Esophagus (tissue), 2 donors: Measurements from ENCODE around the gene ABCC11. TPM values are rescaled to one million over a fixed set of nuclear protein-coding genes. Genes with fewer than 3 reads are reported as not detected.
"Not testable (repeated sequence)": the region's sequence is repeated elsewhere in the genome, so short reads cannot be mapped to it uniquely, and the experiment has no call there.

Experiments used
- H3K27ac ChIP-seq, 2 donors: one replicate each; pipeline ENCODE4 v1.5.1; 2013; ENCODE audit warnings: low read depth in 2 of 2, mild to moderate bottlenecking in 2 of 2, inconsistent platforms in 1 of 2, low read length in 1 of 2, moderate library complexity in 1 of 2
- H3K27me3 ChIP-seq, 2 donors: one replicate each; pipeline ENCODE4 v1.6.1; 2013; ENCODE audit warnings: low read length in 2 of 2, control low read depth in 1 of 2, mild to moderate bottlenecking in 1 of 2; ENCODE audit not compliant: insufficient read depth in 2 of 2, control insufficient read depth in 1 of 2
- H3K36me3 ChIP-seq, 2 donors: one replicate each; pipeline ENCODE4 v1.6.1; 2013; ENCODE audit warnings: low read length in 1 of 2; ENCODE audit not compliant: control insufficient read depth in 2 of 2, insufficient read depth in 2 of 2
- H3K4me1 ChIP-seq, 2 donors: one replicate each; pipeline ENCODE4 v1.6.1; 2013; ENCODE audit warnings: low read length in 1 of 2; ENCODE audit not compliant: control insufficient read depth in 2 of 2, insufficient read depth in 2 of 2
- H3K4me3 ChIP-seq, 2 donors: one replicate each; pipeline ENCODE4 v1.5.1; 2013; ENCODE audit warnings: low read length in 2 of 2, mild to moderate bottlenecking in 2 of 2, low read depth in 1 of 2, moderate library complexity in 1 of 2
- H3K9me3 ChIP-seq, 2 donors: one replicate each; pipeline ENCODE4 v1.6.1; 2013; ENCODE audit warnings: mild to moderate bottlenecking in 2 of 2, low read depth in 1 of 2, low read length in 1 of 2, moderate library complexity in 1 of 2; ENCODE audit not compliant: control insufficient read depth in 2 of 2, insufficient read depth in 1 of 2
- WGBS, 2 donors: extraction: QIAGEN DNeasy Blood & Tissue Kit; methylation state at CpG; one replicate each; pipeline ENCODE4 v1.1.7; 2013; 5-methylcytosine and 5-hydroxymethylcytosine counted together
- polyA plus RNA-seq, 2 donors: library from polyadenylated mRNA; stranded (reverse); fragments of 200-250 nt; gene quantifications; one replicate each; pipeline ENCODE4 v1.2.3, GENCODE V29; 2013
- donor health status: healthy with polysubstance abuse.
- donor health status: Bipolar disorder and iron deficiency.

Gene ABCC11
- polyA plus RNA-seq, 2 donors: 0.08 TPM

GRCh38 chr16:48188449-48189102, 58.8 kb downstream of the ABCC11 start:
- no peaks in the 10 kb centered on the region for H3K27me3 ChIP-seq
- H3K9me3 ChIP-seq: no peaks in the 10 kb centered on the region
- peaks cover 0 to 5% of the 10 kb centered on the region in 2 donors for H3K4me1 ChIP-seq
- WGBS, 2 donors: 84 to 89% methylated on average over 6 of the region's 6 CpGs
- H3K36me3 ChIP-seq: no peaks in the 10 kb centered on the region
- H3K27ac ChIP-seq: no peak overlapping the region
- no peak overlapping the region for H3K4me3 ChIP-seq

- no peak overlapping the region for H3K27ac ChIP-seq
Measured at GRCh38 chr16:48187779-48188178, 59.6 kb downstream of the ABCC11 start.

DNA sequence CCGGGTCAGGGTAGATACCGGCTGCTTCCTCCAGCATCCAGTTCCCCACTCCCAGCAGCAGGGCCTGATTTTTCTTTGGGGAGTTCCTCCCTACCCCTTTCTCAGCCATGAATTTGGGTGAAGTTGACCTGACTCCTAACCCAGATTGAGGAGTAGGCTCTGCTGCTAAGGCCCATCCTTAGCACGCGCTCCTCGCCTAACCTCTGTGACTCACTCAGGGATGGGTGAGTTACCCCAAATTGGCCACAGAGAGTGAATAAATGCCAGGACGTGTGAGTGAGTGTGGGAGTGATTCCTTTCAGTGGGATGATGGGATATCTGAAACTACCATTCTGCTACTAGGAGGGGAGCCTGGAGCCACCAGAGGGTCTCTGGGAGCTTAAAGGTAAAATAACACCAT, 62.7 kb downstream of the ABCC11 start:
- Histone ChIP-seq H3K9me3 (no peaks in the 10 kb centered on the region), H3K27me3 (no peaks in the 10 kb centered on the region), H3K4me3 (no peak overlapping the region), H3K27ac (no peak overlapping the region), H3K36me3 (no peaks in the 10 kb centered on the region), H3K4me1 (peaks cover 2 to 4% of the 10 kb centered on the region in 2 donors)
- 71 to 76% methylated on average over 6 of the region's 6 CpGs for WGBS, 2 donors

More at GRCh38 chr16:48187779-48188178, 59.6 kb downstream of the ABCC11 start:
- Histone ChIP-seq H3K4me3 (no peak overlapping the region), H3K36me3 (no peaks in the 10 kb centered on the region), H3K9me3 (no peaks in the 10 kb centered on the region), H3K27me3 (no peaks in the 10 kb centered on the region), H3K4me1 (peaks cover 2 to 4% of the 10 kb centered on the region in 2 donors)
- WGBS, 2 donors: 85 to 86% methylated on average over 4 of the region's 4 CpGs

DNA sequence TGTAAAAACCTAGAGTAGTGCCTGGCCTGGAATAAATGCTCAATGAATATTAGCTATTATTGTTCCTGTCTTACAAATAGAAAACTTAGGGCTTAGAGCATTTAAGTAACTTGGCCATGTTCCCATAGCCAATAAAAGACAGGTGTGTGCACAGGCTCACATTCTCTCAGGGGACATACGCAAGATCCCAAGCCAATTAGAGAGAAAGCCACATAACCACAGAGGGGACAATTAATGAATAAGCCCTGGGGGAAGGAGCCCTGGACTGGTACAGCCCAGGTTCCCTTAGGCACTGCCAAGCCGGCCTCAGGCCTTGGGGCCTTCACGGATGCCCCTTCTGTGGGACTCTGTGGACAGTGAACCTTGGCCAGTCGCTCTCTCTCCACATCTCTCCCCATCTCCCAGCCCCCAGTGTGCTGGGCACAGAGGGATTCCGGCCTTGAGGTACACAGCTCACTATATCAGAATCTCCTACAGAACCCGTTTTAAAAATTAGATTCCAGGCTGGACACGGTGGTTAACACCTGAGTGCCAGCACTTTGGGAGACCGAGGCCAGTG, 64.3 kb downstream of the ABCC11 start:
- Histone ChIP-seq H3K27me3 (no peaks in the 10 kb centered on the region), H3K27ac (no peak overlapping the region), H3K4me1 (peaks cover 2 to 4% of the 10 kb centered on the region in 2 donors), H3K4me3 (no peak overlapping the region), H3K36me3 (no peaks in the 10 kb centered on the region), H3K9me3 (no peaks in the 10 kb centered on the region)
- WGBS, 2 donors: 74 to 83% methylated on average over 8 of the region's 8 CpGs

- H3K36me3 ChIP-seq: not testable (repeated sequence)
Measured at GRCh38 chr16:48181746-48182520, 65.4 kb downstream of the ABCC11 start.

DNA sequence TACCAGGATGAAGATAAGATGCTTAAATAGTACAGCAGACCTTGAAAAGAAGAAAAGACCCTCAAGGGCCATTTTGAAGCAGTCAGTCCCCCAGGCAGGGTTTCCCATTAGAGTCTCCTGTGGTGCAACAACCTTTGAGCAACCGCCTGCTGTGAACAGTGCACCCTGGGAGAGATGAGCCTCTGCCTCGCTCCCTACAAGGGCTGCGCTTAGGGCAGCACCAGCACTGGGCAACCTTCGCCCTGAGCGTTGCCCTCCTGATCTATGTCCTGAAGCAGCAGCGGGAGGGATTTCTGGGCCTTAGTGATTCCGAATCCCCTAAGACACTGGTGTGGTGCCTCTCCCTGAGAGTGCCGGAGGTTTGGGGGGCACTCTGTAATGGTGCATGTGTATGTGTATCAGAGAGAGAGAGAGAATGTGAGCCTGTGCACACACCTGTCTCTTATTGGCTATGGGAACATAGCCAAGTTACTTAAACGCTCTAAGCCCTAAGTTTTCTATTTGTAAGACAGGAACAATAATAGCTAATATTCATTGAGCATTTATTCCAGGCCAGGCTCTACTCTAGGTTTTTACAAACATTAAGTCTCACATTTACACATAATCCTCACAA, 66.4 kb downstream of the ABCC11 start:
- H3K4me1 ChIP-seq: peaks cover 2 to 4% of the 10 kb centered on the region in 2 donors
- no peaks in the 10 kb centered on the region for H3K9me3 ChIP-seq
- H3K4me3 ChIP-seq: no peak overlapping the region
- H3K27ac ChIP-seq: no peak overlapping the region
- no peaks in the 10 kb centered on the region for H3K36me3 ChIP-seq
- H3K27me3 ChIP-seq: no peaks in the 10 kb centered on the region
- 86 to 88% methylated on average over 9 of the region's 9 CpGs for WGBS, 2 donors

More at GRCh38 chr16:48181746-48182520, 65.4 kb downstream of the ABCC11 start:
- WGBS, 2 donors: 63 to 66% methylated on average over 14 of the region's 14 CpGs
- not testable (repeated sequence) for H3K9me3 ChIP-seq, H3K4me1 ChIP-seq, H3K4me3 ChIP-seq, H3K27ac ChIP-seq, H3K27me3 ChIP-seq

- Histone ChIP-seq H3K9me3 (no peaks in the 10 kb centered on the region), H3K4me1 (peaks cover 0 to under 1% of the 10 kb centered on the region in 2 donors), H3K4me3 (no peak overlapping the region), H3K36me3 (no peaks in the 10 kb centered on the region), H3K27ac (no peak overlapping the region), H3K27me3 (no peaks in the 10 kb centered on the region)
- whole genome bisulfite sequencing, 2 donors: 88 to 90% methylated on average over 20 of the region's 20 CpGs
Measured at GRCh38 chr16:48176635-48177408, 70.5 kb downstream of the ABCC11 start.

GRCh38 chr16:48173889-48174288, 73.5 kb downstream of the ABCC11 start:
- Histone ChIP-seq H3K27me3 (no peaks in the 10 kb centered on the region), H3K4me3 (no peak overlapping the region), H3K36me3 (no peaks in the 10 kb centered on the region), H3K4me1 (no peaks in the 10 kb centered on the region), H3K9me3 (no peaks in the 10 kb centered on the region), H3K27ac (no peak overlapping the region)
- WGBS, 2 donors: 32 to 75% methylated on average over 1 of the region's 1 CpG

GRCh38 chr16:48172682-48173081, 74.7 kb downstream of the ABCC11 start:
- Histone ChIP-seq H3K9me3 (no peaks in the 10 kb centered on the region), H3K4me1 (no peaks in the 10 kb centered on the region), H3K27ac (no peak overlapping the region), H3K36me3 (no peaks in the 10 kb centered on the region), H3K4me3 (no peak overlapping the region), H3K27me3 (no peaks in the 10 kb centered on the region)
- WGBS, 2 donors: 64 to 78% methylated on average over 1 of the region's 1 CpG
